SHP77 treated with DMSO at 0.1 percent for 48 hours (cell line): ENCODE results near the gene MARCHF10.

Source experiments
- DNase-seq: peaks from one replicate; lab custom pipeline; 2025; lab: John Stamatoyannopoulos, UW

MARCHF10 gene

GRCh38 chr17:62676952-62677596, 131.0 kb downstream of the MARCHF10 start:
- no peak for DNase-seq

- DNase-seq = no peak
These were observed 131.7 kb downstream of the MARCHF10 start for GRCh38 chr17:62676231-62676943.

- no peak for DNase-seq
These were observed 132.4 kb downstream of the MARCHF10 start for GRCh38 chr17:62675701-62676100.

GRCh38 chr17:62675260-62675659, 132.9 kb downstream of the MARCHF10 start:
- DNase-seq = no peak

GRCh38 chr17:62674841-62675240, 133.3 kb downstream of the MARCHF10 start:
- no peak for DNase-seq

GRCh38 chr17:62674363-62674739, 133.8 kb downstream of the MARCHF10 start:
- no peak for DNase-seq

GRCh38 chr17:62673614-62674362, 134.3 kb downstream of the MARCHF10 start:
- no peak for DNase-seq

GRCh38 chr17:62672957-62673356, 135.2 kb downstream of the MARCHF10 start:
- DNase-seq = no peak

GRCh38 chr17:62671553-62671952, 136.6 kb downstream of the MARCHF10 start:
- DNase-seq = peak; percentile 65

- DNase-seq = no peak
These were observed 137.8 kb downstream of the MARCHF10 start for GRCh38 chr17:62670202-62670821.

GRCh38 chr17:62668091-62668804, 139.9 kb downstream of the MARCHF10 start:
- no peak for DNase-seq

GRCh38 chr17:62666801-62667591, 141.1 kb downstream of the MARCHF10 start:
- no peak for DNase-seq

GRCh38 chr17:62666061-62666800, 141.9 kb downstream of the MARCHF10 start:
- no peak for DNase-seq

GRCh38 chr17:62665599-62665998, 142.5 kb downstream of the MARCHF10 start:
- no peak for DNase-seq

GRCh38 chr17:62664336-62665120, 143.6 kb downstream of the MARCHF10 start:
- no peak for DNase-seq

- no peak for DNase-seq
These were observed 144.8 kb downstream of the MARCHF10 start for GRCh38 chr17:62663304-62663703.

- no peak for DNase-seq
These were observed 145.3 kb downstream of the MARCHF10 start for GRCh38 chr17:62662855-62663254.

GRCh38 chr17:62661337-62661736, 146.8 kb downstream of the MARCHF10 start:
- DNase-seq = no peak

GRCh38 chr17:62660629-62661118, 147.4 kb downstream of the MARCHF10 start:
- no peak for DNase-seq
